ENCODE measurements around the gene RNF207. TPM values are rescaled to one million over a fixed set of nuclear protein-coding genes. Genes with fewer than 3 reads are reported as not detected.

The RNF207 gene
- total and polyA plus RNA-seq, 2 of the 13 experiments (the other 11 are each of a cell fraction or from before 2014, with no cell fraction given), result 9.8 to 15.9 TPM

- TF ChIP-seq MLXIP (CRISPR knock-in tag; IDR thresholded peaks at IDR 0.05; ENCODE audit: borderline replicate concordance) (peak; percentile 58; the same call in 1 of the 2 replicates), ZNF577 (CRISPR knock-in tag; IDR thresholded peaks at IDR 0.05; ENCODE audit: borderline replicate concordance, low read depth) (0 out of 2 replicates have a peak, but pooled peaks have one; percentile 71), GRHL1 (CRISPR knock-in tag; conservative IDR thresholded peaks at IDR 0.05) (no peak), KIAA2018 (CRISPR knock-in tag; IDR thresholded peaks at IDR 0.05; ENCODE audit: borderline replicate concordance) (no peak), CREBL2 (CRISPR knock-in tag; IDR thresholded peaks at IDR 0.05; ENCODE audit: borderline replicate concordance) (0 out of 2 replicates have a peak, but pooled peaks have one; percentile 15), HNRNPK (IDR thresholded peaks at IDR 0.05; ENCODE audit: low read depth, low read length, poor library complexity, severe bottlenecking) (no peak), FOXA3 (CRISPR knock-in tag; IDR thresholded peaks at IDR 0.05) (peak; percentile 82), ZNF101 (CRISPR knock-in tag; IDR thresholded peaks at IDR 0.05; ENCODE audit: borderline replicate concordance, low read depth) (0 out of 2 replicates have a peak, but pooled peaks have one; percentile 52), ZBTB21 (CRISPR knock-in tag; IDR thresholded peaks at IDR 0.05) (peak; percentile 47; the same call in 1 of the 2 replicates), NR2F2 (IDR thresholded peaks at IDR 0.05; ENCODE audit: borderline replicate concordance, low read depth) (no peak; the same call in 1 of the 2 replicates), BCL6 (CRISPR knock-in tag; IDR thresholded peaks at IDR 0.05) (peak; percentile 77), ZSCAN31 (CRISPR knock-in tag; IDR thresholded peaks at IDR 0.05; ENCODE audit: low read depth) (peak; percentile 84), JDP2 (CRISPR knock-in tag; IDR thresholded peaks at IDR 0.05; ENCODE audit: borderline replicate concordance) (no peak; the same call in 1 of the 2 replicates), KMT2B (CRISPR knock-in tag; IDR thresholded peaks at IDR 0.05) (peak; percentile 91)
Measured at GRCh38 chr1:6199298-6200187, 6.4 kb upstream of the RNF207 start, which contains the start of gene RPL22 (continued).
